Small intestine (tissue), 7 donors: ENCODE data around the gene PARD3B. TPM values are rescaled to one million over a fixed set of nuclear protein-coding genes. Genes with fewer than 3 reads are reported as not detected.
A peak's percentile ranks its signal among the peaks of the same experiment; 100 is the strongest.

Source experiments
- DNase-seq, 2 donors: peaks; one replicate each; pipeline versions ENCODE4 v3.0.0 to v3.0.0-alpha.2; 2013
- FAIRE-seq: peaks from 2 replicates; lab custom pipeline; 2012; peaks lifted over from hg19 to GRCh38; lab: Jason Lieb, UNC
- H3K27ac ChIP-seq, 3 donors: one replicate each; pipeline ENCODE4 v1.5.1; 2013; ENCODE audit warnings: low read length in 2 of 3, mild to moderate bottlenecking in 2 of 3, control low read depth in 1 of 3, inconsistent platforms in 1 of 3, low read depth in 1 of 3, moderate library complexity in 1 of 3
- H3K27me3 ChIP-seq, 3 donors: one replicate each; pipeline ENCODE4 v1.6.1; 2013; ENCODE audit warnings: low read length in 3 of 3, inconsistent platforms in 1 of 3; ENCODE audit not compliant: control insufficient read depth in 3 of 3, insufficient read depth in 3 of 3
- H3K36me3 ChIP-seq, 3 donors: one replicate each; pipeline ENCODE4 v1.6.1; 2013; ENCODE audit warnings: low read length in 3 of 3, inconsistent platforms in 1 of 3, low read depth in 1 of 3, mild to moderate bottlenecking in 1 of 3, moderate library complexity in 1 of 3; ENCODE audit not compliant: control insufficient read depth in 3 of 3, insufficient read depth in 2 of 3
- H3K4me1 ChIP-seq, 3 donors: one replicate each; pipeline ENCODE4 v1.6.1; 2013; ENCODE audit warnings: low read length in 2 of 3, inconsistent platforms in 1 of 3, low read depth in 1 of 3, mild to moderate bottlenecking in 1 of 3, moderate library complexity in 1 of 3; ENCODE audit not compliant: control insufficient read depth in 3 of 3, insufficient read depth in 2 of 3
- H3K4me3 ChIP-seq, 3 donors: one replicate each; pipeline ENCODE4 v1.5.1; 2013; ENCODE audit warnings: low read length in 3 of 3, control low read depth in 1 of 3, inconsistent platforms in 1 of 3, low read depth in 1 of 3, mild to moderate bottlenecking in 1 of 3, moderate library complexity in 1 of 3
- H3K9me3 ChIP-seq, 2 donors: one replicate each; pipeline ENCODE4 v1.6.1; 2013; ENCODE audit warnings: low read depth in 1 of 2, low read length in 1 of 2; ENCODE audit not compliant: control insufficient read depth in 2 of 2, insufficient read depth in 1 of 2
- WGBS, 3 donors: extraction: QIAGEN DNeasy Blood & Tissue Kit; methylation state at CpG; one replicate each; pipeline ENCODE4 v1.1.7; 2013; 5-methylcytosine and 5-hydroxymethylcytosine counted together
- polyA plus RNA-seq, 4 donors: library from polyadenylated mRNA; stranded (reverse) in 3 of 4; unstranded in 1 of 4; fragments of 200-250 nt in 3 of 4; fragments of 120-200 nt in 1 of 4; gene quantifications; one replicate each; pipeline versions ENCODE4 v1.2.1 to v1.2.3, GENCODE V29; 2013
- donor health status: healthy with polysubstance abuse.
- donor health status: control.
- donor health status: control.
- donor health status: Bipolar disorder and iron deficiency.
- donor health status: healthy.

The PARD3B gene
- polyA plus RNA-seq, 4 donors: 2.8 to 10.7 (median 3.6) TPM

DNA sequence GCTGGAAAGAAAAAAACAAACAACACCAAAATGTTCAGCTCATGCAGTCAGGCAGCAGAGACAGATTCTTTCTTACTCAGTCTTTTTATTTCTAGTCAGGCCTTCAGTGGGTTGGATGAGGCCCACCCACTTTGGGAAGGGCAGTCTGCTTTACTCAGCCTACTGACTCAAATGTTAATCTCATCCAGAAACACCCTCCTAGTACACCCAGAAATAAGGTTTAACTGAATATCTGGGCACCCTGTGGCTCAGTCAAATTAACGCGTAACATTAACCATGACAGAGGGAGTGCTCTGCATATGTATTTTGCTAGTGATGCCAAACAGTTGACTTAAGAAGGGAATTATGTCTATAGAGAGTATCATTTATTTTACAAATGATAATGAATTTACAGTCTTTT lies 401.6 kb downstream of the PARD3B start:
- WGBS, 3 donors: 95 to 100% (median 99%) methylated on average over 2 of the region's 2 CpGs
- peaks cover 0 to 17% of the 10 kb centered on the region in 2 donors for H3K9me3 ChIP-seq
- H3K27ac ChIP-seq: no peak overlapping the region
- H3K4me1 ChIP-seq: no peaks in the 10 kb centered on the region
- no peak for DNase-seq
- H3K36me3 ChIP-seq: peaks cover 0 to 3% (median 2%) of the 10 kb centered on the region in 3 donors
- FAIRE-seq: no peak
- H3K27me3 ChIP-seq: no peaks in the 10 kb centered on the region
- H3K4me3 ChIP-seq: no peak overlapping the region

DNA sequence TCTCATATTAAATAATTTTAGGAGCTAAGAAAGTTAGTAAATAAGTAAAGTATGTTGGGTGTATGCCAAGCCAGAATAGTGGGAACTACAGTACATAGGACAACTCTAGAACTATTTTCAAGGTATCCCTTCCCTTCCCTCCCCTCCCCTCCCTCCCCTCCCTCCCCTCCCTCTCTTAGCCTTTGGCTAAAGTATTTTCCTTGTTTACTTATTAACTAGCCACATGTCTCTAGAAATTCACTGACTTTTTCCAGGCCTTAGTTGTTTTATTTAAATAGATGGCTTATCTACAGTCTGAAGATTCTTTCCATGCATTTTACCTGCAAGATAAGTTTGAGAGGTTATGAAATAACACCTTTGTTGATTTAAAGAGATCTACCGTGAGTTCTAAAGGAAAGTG lies 402.1 kb downstream of the PARD3B start:
- Histone ChIP-seq H3K4me3 (no peak overlapping the region), H3K27ac (no peak overlapping the region), H3K36me3 (peaks cover 0 to 3% (median 2%) of the 10 kb centered on the region in 3 donors), H3K4me1 (no peaks in the 10 kb centered on the region), H3K9me3 (peaks cover 0 to 17% of the 10 kb centered on the region in 2 donors), H3K27me3 (no peaks in the 10 kb centered on the region)
- 10 to 40% (median 18%) methylated on average over 1 of the region's 1 CpG for WGBS, 3 donors
- DNase-seq: peak in 1 of 2 donors; percentile 30
- FAIRE-seq: no peak

DNA sequence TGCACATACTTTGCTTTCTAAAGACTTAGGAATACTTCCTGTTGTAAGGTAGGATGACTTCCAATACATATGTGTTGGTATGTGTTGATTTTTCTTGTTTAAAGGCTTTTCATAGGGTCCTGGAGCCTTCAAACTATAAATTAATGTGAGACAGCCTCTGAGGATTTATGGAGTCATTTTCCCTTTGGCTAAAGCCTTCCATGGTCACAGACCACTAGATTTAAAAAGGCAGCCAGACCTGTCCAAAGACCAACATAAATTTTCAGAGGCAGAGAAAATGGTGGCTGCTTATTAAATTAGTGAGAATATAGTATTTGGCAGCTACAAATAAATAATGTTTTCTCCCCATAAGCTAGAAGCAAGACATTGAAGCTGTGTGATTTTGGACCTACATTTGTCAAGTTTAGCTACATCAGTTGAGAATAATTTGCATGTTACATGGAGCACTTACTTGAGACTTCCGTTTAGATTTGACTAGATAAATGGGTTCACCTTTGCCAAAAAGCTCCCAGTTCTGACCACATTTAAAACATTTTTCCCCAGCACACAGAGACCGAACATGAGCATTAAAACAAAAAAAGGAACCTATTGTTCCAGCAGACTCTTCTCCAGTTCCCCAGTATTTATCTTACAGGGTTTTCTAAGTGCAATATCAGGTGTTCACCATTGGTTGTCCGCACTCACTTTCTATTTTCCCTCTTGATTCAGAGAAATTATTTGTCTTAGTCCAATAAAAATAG lies 402.9 kb downstream of the PARD3B start:
- H3K27ac ChIP-seq: no peak overlapping the region
- peaks cover 0 to 17% of the 10 kb centered on the region in 2 donors for H3K9me3 ChIP-seq
- 66 to 83% (median 74%) methylated on average over 3 of the region's 3 CpGs for WGBS, 3 donors
- H3K4me3 ChIP-seq: no peak overlapping the region
- FAIRE-seq (no peak), DNase-seq (no peak)
- no peaks in the 10 kb centered on the region for H3K4me1 ChIP-seq
- H3K36me3 ChIP-seq: peaks cover 0 to 3% (median 2%) of the 10 kb centered on the region in 3 donors
- no peaks in the 10 kb centered on the region for H3K27me3 ChIP-seq

DNA sequence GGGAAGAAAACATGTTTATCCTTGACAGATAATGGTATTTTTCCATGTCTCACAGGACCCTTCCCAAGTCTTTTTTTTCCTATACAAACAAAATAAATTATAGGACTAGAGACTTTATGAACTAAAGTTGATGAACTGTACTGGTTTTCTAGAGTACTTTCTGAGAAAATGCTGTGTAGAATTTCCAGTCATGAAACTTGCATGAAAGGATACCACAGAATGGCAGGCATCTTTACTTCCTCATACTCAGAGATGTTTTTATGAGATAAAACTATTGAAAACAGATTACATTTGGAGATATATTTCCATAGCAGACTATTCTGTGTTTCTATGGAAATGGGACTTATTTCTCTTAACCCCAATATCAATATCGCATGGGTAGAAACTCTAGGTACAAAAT lies 403.5 kb downstream of the PARD3B start:
- no peak overlapping the region for H3K27ac ChIP-seq
- FAIRE-seq (no peak), DNase-seq (no peak)
- no peak overlapping the region for H3K4me3 ChIP-seq
- H3K9me3 ChIP-seq: peaks cover 0 to 17% of the 10 kb centered on the region in 2 donors
- peaks cover 0 to 3% (median 2%) of the 10 kb centered on the region in 3 donors for H3K36me3 ChIP-seq
- 84 to 93% (median 87%) methylated on average over 1 of the region's 1 CpG for WGBS, 3 donors
- no peaks in the 10 kb centered on the region for H3K27me3 ChIP-seq
- H3K4me1 ChIP-seq: no peaks in the 10 kb centered on the region

DNA sequence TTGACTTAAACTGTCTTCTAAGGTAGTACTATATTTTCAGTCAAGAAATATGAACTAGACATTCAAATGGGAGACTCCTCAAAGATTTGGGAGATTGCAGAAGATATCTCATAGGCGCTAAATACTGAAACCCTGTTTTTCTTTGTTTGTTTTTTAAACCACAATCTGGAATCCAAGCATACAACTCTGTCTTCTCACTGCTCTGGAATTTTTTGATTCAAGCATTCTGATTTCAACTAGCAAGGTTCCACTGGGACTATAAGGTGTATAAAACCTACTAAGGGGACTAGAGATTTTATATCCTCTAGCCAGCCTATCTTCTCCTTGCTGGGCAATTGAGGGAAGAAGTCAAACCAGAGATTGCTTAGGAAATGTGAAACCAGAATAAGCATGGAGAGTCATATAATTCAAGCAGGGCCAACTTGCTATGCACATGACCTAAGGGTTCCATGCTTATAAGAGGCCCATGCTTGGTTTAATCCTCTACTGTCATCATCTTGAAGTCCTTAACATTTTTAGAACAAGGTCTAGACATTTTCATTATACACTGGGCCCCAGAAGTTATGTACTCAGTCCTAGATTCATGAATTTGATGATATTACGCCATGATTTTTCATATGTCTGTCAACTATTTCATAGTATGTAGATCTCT lies 405.5 kb downstream of the PARD3B start:
- peaks cover 0 to 4% of the 10 kb centered on the region in 2 donors for H3K9me3 ChIP-seq
- H3K27ac ChIP-seq: no peak overlapping the region
- no peak for FAIRE-seq
- no peaks in the 10 kb centered on the region for H3K4me1 ChIP-seq
- no peaks in the 10 kb centered on the region for H3K36me3 ChIP-seq
- DNase-seq: no peak
- WGBS, 3 donors: 91 to 94% (median 93%) methylated on average over 2 of the region's 2 CpGs
- no peak overlapping the region for H3K4me3 ChIP-seq
- H3K27me3 ChIP-seq: no peaks in the 10 kb centered on the region

DNA sequence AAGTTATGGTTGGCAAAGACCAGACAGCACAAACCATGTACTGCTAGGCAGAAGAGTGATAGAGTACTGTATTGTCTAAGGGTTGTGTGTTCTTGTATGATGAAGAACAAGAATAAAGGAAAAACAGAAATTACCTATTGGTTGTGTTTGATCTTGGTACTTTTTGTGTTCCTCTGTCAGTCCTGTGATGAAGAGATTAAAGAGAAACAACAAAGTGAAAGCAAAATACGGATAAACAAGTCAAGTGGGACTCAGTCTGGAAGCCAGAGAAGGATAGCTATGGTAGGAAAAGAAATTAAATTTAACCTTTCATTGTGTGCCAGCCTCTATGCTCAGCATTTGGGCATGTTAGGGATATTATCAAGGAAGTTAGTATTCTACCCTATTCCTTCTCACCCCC lies 413.1 kb downstream of the PARD3B start:
- whole genome bisulfite sequencing, 3 donors: 41 to 64% (median 51%) methylated on average over 1 of the region's 1 CpG

DNA sequence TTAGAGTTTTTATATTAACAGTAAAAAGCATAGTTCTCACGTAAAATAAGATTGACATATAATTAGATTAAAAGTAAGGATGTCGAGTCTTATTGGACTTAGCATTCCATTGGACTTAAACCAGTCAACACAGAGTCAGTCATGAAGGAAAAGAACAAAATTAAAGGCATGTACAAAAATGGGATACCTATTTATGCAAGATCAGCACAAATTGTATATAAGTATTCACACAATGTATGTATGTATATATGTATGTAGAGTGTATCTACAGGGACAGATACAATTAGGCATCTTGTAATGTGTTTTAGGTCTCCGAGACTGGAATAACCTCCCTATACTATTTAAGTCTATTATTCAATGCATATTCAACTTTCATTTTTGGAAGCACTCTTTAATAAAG lies 419.1 kb downstream of the PARD3B start:
- DNase-seq (no peak), FAIRE-seq (no peak)
- 95 to 98% (median 96%) methylated on average over 3 of the region's 3 CpGs for WGBS, 3 donors
- H3K36me3 ChIP-seq: peaks cover 0 to 3% (median 0%) of the 10 kb centered on the region in 3 donors
- H3K27me3 ChIP-seq: no peaks in the 10 kb centered on the region
- H3K4me3 ChIP-seq: no peak overlapping the region
- H3K9me3 ChIP-seq: no peaks in the 10 kb centered on the region
- H3K4me1 ChIP-seq: no peaks in the 10 kb centered on the region
- no peak overlapping the region for H3K27ac ChIP-seq

More for the DNA sequence above, 413.1 kb downstream of the PARD3B start:
- Histone ChIP-seq H3K36me3 (no peaks in the 10 kb centered on the region), H3K4me1 (no peaks in the 10 kb centered on the region), H3K4me3 (no peak overlapping the region), H3K27me3 (no peaks in the 10 kb centered on the region), H3K9me3 (no peaks in the 10 kb centered on the region), H3K27ac (no peak overlapping the region)
- no peak for DNase-seq
- no peak for FAIRE-seq

DNA sequence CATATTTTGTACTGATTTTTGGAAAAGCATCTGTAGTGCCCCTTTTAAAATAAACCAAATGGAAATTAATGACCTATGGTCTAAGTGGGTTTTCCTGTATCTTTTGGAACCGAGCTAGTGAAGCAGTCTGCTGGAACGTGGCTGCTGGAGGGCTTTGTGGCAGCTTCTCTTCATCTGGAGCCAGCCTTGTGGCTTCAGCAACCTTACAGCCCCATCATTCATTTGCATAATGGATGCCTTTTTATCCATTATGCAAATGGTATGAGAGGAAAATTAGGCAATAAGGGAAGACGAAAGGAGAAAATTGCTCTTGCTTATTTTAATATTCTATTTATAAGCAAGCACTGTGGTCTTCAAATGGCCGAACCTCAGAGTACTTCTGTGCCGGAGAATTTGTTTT lies 421.0 kb downstream of the PARD3B start:
- Histone ChIP-seq H3K27ac (no peak overlapping the region), H3K9me3 (no peaks in the 10 kb centered on the region), H3K27me3 (no peaks in the 10 kb centered on the region), H3K4me3 (no peak overlapping the region), H3K36me3 (peaks cover 0 to 3% (median 0%) of the 10 kb centered on the region in 3 donors), H3K4me1 (no peaks in the 10 kb centered on the region)
- DNase-seq (no peak), FAIRE-seq (no peak)
- WGBS, 3 donors: 74 to 89% (median 79%) methylated on average over 5 of the region's 5 CpGs
